Brain microvascular endothelial cell (primary cell): ENCODE results near the gene TLK1.

Source experiments
- DNase-seq: peaks from one replicate; pipeline ENCODE4 v3.0.0-alpha.2; 2020
- H3K27ac ChIP-seq: fragments of 250-450 bp; sonication (Bioruptor Pico); 2 replicates; pipeline ENCODE4 v1.5.1; 2020; ENCODE audit warnings: mild to moderate bottlenecking, moderate library complexity
- H3K27me3 ChIP-seq: fragments of 250-450 bp; sonication (Bioruptor Pico); replicated peaks from 2 replicates; pipeline ENCODE4 v1.5.1; 2020; ENCODE audit warnings: mild to moderate bottlenecking
- H3K36me3 ChIP-seq: fragments of 250-450 bp; sonication (Bioruptor Pico); replicated peaks from 2 replicates; pipeline ENCODE4 v1.5.1; 2020; ENCODE audit warnings: mild to moderate bottlenecking
- H3K4me3 ChIP-seq: 2 replicates; pipeline ENCODE4 v1.5.1; 2011; ENCODE audit warnings: low read depth, mild to moderate bottlenecking, control low read depth, low read length, moderate library complexity
- CTCF ChIP-seq: IDR thresholded peaks from 2 replicates; pipeline ENCODE4 v1.5.1; 2011; ENCODE audit warnings: low read depth, mild to moderate bottlenecking, moderate library complexity, low read length, control low read depth, inconsistent platforms; ENCODE audit errors: missing control alignments
- in situ Hi-C: cut with HindIII; loops from 2 replicates; pipeline ENCODE4 v1.10.0; 2017; ENCODE audit warnings: low sequenced_read_pairs, low pct_ligation_motif_present

The TLK1 gene

GRCh38 chr2:171146633-171147032, 14.1 kb downstream of the TLK1 start:
- DNase-seq = no peak
- in situ Hi-C loops = no loop called here
- TF ChIP-seq CTCF = no peak
- no peaks in the 10 kb centered on the region for H3K27me3 ChIP-seq
- H3K4me3 ChIP-seq = no peak overlapping the region
- H3K27ac ChIP-seq = no peak overlapping the region
- no peaks in the 10 kb centered on the region for H3K36me3 ChIP-seq

GRCh38 chr2:171146071-171146470, 14.6 kb downstream of the TLK1 start:
- H3K36me3 ChIP-seq = no peaks in the 10 kb centered on the region
- DNase-seq = no peak
- no peak overlapping the region for H3K4me3 ChIP-seq
- no peak for TF ChIP-seq CTCF
- no peak overlapping the region for H3K27ac ChIP-seq
- in situ Hi-C loops = no loop called here
- no peaks in the 10 kb centered on the region for H3K27me3 ChIP-seq

- Histone ChIP-seq H3K27ac (no peak overlapping the region), H3K36me3 (no peaks in the 10 kb centered on the region), H3K4me3 (no peak overlapping the region), H3K27me3 (no peaks in the 10 kb centered on the region)
- in situ Hi-C loops = no loop called here
- DNase-seq = no peak
- TF ChIP-seq CTCF = no peak
Measured at GRCh38 chr2:171143670-171144062, 17.0 kb downstream of the TLK1 start.

- no peak overlapping the region for H3K27ac ChIP-seq
Measured at GRCh38 chr2:171142398-171142797, 18.3 kb downstream of the TLK1 start.

GRCh38 chr2:171141320-171141719, 19.4 kb downstream of the TLK1 start:
- H3K27ac ChIP-seq = no peak overlapping the region
- in situ Hi-C loops = no loop called here
- H3K36me3 ChIP-seq = no peaks in the 10 kb centered on the region
- H3K27me3 ChIP-seq = no peaks in the 10 kb centered on the region
- no peak overlapping the region for H3K4me3 ChIP-seq
- DNase-seq = peak; percentile 13
- peak; percentile 4 for TF ChIP-seq CTCF

More at GRCh38 chr2:171142398-171142797, 18.3 kb downstream of the TLK1 start:
- in situ Hi-C loops = no loop called here
- no peak for DNase-seq
- Histone ChIP-seq H3K4me3 (no peak overlapping the region), H3K27me3 (no peaks in the 10 kb centered on the region), H3K36me3 (no peaks in the 10 kb centered on the region)
- TF ChIP-seq CTCF = no peak

GRCh38 chr2:171139860-171140259, 20.8 kb downstream of the TLK1 start:
- Histone ChIP-seq H3K4me3 (no peak overlapping the region), H3K27ac (no peak overlapping the region), H3K27me3 (no peaks in the 10 kb centered on the region), H3K36me3 (no peaks in the 10 kb centered on the region)
- no peak for DNase-seq
- TF ChIP-seq CTCF = no peak
- in situ Hi-C loops = no loop called here
